HG02884 (cell line): ENCODE results near the gene RIMKLA.

Experiments
- ATAC-seq: cut with Tn5 transposase; IDR thresholded peaks from one replicate; pipeline ENCODE4 v1.9.1; 2021; ENCODE audit warnings: mild to moderate bottlenecking, moderate library complexity; ENCODE audit not compliant: unreplicated experiment

RIMKLA gene

GRCh38 chr1:42370876-42371549 is 9.6 kb upstream of the RIMKLA start:
- ATAC-seq, result no peak

- no peak for ATAC-seq
Observed at GRCh38 chr1:42372796-42373195, 7.8 kb upstream of the RIMKLA start.

- ATAC-seq, result peak; percentile 46
Observed at GRCh38 chr1:42379794-42380585, 602 bp upstream of the RIMKLA start.

- no peak for ATAC-seq
Observed at GRCh38 chr1:42381280-42381673, 685 bp downstream of the RIMKLA start.

GRCh38 chr1:42385283-42385682 is 4.7 kb downstream of the RIMKLA start:
- no peak for ATAC-seq

GRCh38 chr1:42386051-42386450 is 5.5 kb downstream of the RIMKLA start:
- no peak for ATAC-seq

- ATAC-seq, result no peak
Observed at GRCh38 chr1:42392255-42392654, 11.7 kb downstream of the RIMKLA start.

GRCh38 chr1:42392967-42393848 is 12.6 kb downstream of the RIMKLA start:
- ATAC-seq, result no peak

GRCh38 chr1:42399315-42400100 is 18.9 kb downstream of the RIMKLA start:
- no peak for ATAC-seq

GRCh38 chr1:42403880-42404400 is 23.3 kb downstream of the RIMKLA start:
- ATAC-seq, result no peak

- no peak for ATAC-seq
Observed at GRCh38 chr1:42414551-42415496, 34.2 kb downstream of the RIMKLA start.

- ATAC-seq, result no peak
Observed at GRCh38 chr1:42417166-42417565, 36.6 kb downstream of the RIMKLA start.

GRCh38 chr1:42418516-42418915 is 37.9 kb downstream of the RIMKLA start:
- ATAC-seq, result no peak

- ATAC-seq, result no peak
Observed at GRCh38 chr1:42419126-42419821, 38.7 kb downstream of the RIMKLA start.

GRCh38 chr1:42420121-42420520 is 39.5 kb downstream of the RIMKLA start:
- ATAC-seq, result no peak

- no peak for ATAC-seq
Observed at GRCh38 chr1:42420911-42421585, 40.5 kb downstream of the RIMKLA start.

GRCh38 chr1:42422737-42423136 is 42.1 kb downstream of the RIMKLA start:
- no peak for ATAC-seq

- no peak for ATAC-seq
Observed at GRCh38 chr1:42423681-42424080, 43.1 kb downstream of the RIMKLA start.
